ACC112 (cell line): ENCODE measurements around the gene CAMSAP1.

Source experiments
- H2AFZ ChIP-seq: fragments of 200-600 bp; sonication (generic); one replicate; pipeline ENCODE4 v1.6.0; 2017; ENCODE audit warnings: antibody characterized with exemption, low read length; ENCODE audit not compliant: unreplicated experiment
- H3K27ac ChIP-seq: fragments of 200-600 bp; sonication (generic); 2 replicates; pipeline ENCODE4 v1.5.1; 2014; ENCODE audit warnings: low read depth, mild to moderate bottlenecking, antibody characterized with exemption, low read length, moderate library complexity
- H3K27me3 ChIP-seq: fragments of 200-600 bp; sonication (generic); 2 replicates; pipeline ENCODE4 v1.6.1; 2014; ENCODE audit warnings: mild to moderate bottlenecking, antibody characterized with exemption, low read length, moderate library complexity, mixed read lengths; ENCODE audit not compliant: insufficient read depth
- H3K36me3 ChIP-seq: fragments of 200-600 bp; sonication (generic); 2 replicates; pipeline ENCODE4 v1.6.1; 2016; ENCODE audit warnings: mild to moderate bottlenecking, antibody characterized with exemption, low read length, moderate library complexity, mixed read lengths; ENCODE audit not compliant: insufficient read depth
- H3K4me1 ChIP-seq: fragments of 200-600 bp; sonication (generic); one replicate; pipeline ENCODE4 v1.6.1; 2016; ENCODE audit warnings: low read length, mixed read lengths; ENCODE audit not compliant: insufficient read depth, unreplicated experiment, control insufficient read depth
- H3K4me3 ChIP-seq: fragments of 200-600 bp; sonication (generic); 2 replicates; pipeline ENCODE4 v1.5.1; 2014; ENCODE audit warnings: mild to moderate bottlenecking, low read depth, low read length
- H3K79me2 ChIP-seq: fragments of 200-600 bp; sonication (generic); one replicate; pipeline ENCODE4 v1.6.0; 2016; ENCODE audit warnings: low read length; ENCODE audit not compliant: control insufficient read depth, unreplicated experiment, insufficient read depth

CAMSAP1 gene

GRCh38 chr9:135763716-135764446 lies 143.5 kb downstream of the CAMSAP1 start:
- H3K27me3 ChIP-seq: peaks cover 19% of the 10 kb centered on the region; the same call in 1 of the 2 replicates
- no peak overlapping the region for H3K4me3 ChIP-seq
- H3K36me3 ChIP-seq: no peaks in the 10 kb centered on the region
- no peaks in the 10 kb centered on the region for H3K4me1 ChIP-seq
- no peak overlapping the region for H3K27ac ChIP-seq
- H3K79me2 ChIP-seq: no peaks in the 10 kb centered on the region
- H2AFZ ChIP-seq: no peak overlapping the region

GRCh38 chr9:135762921-135763320 lies 144.4 kb downstream of the CAMSAP1 start:
- H3K4me3 ChIP-seq: no peak overlapping the region
- H3K4me1 ChIP-seq: no peaks in the 10 kb centered on the region
- no peak overlapping the region for H3K27ac ChIP-seq
- no peak overlapping the region for H2AFZ ChIP-seq
- no peaks in the 10 kb centered on the region for H3K79me2 ChIP-seq
- H3K36me3 ChIP-seq: no peaks in the 10 kb centered on the region
- H3K27me3 ChIP-seq: peaks cover 19% of the 10 kb centered on the region; the same call in 1 of the 2 replicates

DNA sequence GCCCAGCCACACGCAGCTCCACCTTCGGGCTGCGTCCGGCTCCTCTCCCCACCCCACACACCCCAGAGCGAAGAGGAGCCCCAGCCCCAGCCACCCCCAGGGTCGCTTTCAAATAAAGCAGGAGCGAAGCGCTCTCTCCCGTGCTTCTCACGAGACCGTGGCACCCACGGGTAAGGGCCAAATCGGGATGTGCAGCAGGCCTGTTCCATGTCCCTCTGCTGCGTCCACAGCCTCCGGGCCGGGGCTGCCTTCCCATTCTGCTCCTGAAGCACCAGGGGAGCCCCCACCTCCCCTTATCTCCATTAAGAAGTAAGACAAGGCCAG lies 145.5 kb downstream of the CAMSAP1 start:
- H3K4me3 ChIP-seq: no peak overlapping the region
- no peaks in the 10 kb centered on the region for H3K79me2 ChIP-seq
- peaks cover 19% of the 10 kb centered on the region; the same call in 1 of the 2 replicates for H3K27me3 ChIP-seq
- no peak overlapping the region for H2AFZ ChIP-seq
- no peaks in the 10 kb centered on the region for H3K4me1 ChIP-seq
- H3K27ac ChIP-seq: no peak overlapping the region
- no peaks in the 10 kb centered on the region for H3K36me3 ChIP-seq

DNA sequence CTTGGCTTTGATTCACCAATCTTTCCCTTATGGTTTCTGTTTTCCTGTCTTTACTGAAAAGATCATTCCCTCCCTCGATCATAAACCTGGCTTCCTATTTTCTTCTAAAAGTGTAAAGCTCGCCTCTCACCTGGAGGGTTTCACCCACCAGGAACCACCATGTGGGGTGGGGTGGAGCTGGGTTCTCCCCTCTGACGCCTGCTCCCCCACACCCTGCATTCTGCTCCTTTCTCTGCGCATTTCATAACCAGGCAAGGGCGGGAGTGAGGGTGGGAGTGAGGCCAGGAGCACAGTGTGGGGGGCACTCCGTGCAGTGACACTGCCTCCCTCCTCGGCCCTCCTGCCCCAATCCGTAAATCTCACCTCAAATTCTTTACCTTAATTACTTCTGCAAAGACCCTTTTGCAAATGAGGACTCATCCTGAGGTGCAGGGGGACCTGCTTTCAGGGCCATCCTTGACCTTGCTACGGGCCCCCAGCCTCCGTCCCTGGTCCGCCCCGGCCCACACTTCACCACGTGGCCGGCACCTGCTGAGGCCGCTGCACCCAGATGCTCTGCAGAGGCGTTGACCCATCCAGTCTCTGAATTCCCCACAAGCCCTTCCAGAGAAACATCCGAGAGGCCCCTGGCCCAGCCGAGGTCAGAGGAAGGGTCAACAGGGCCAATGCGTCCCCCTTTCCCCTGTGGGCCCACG lies 146.0 kb downstream of the CAMSAP1 start:
- Histone ChIP-seq H3K27me3 (peaks cover 19% of the 10 kb centered on the region; the same call in 1 of the 2 replicates), H3K79me2 (no peaks in the 10 kb centered on the region), H3K27ac (no peak overlapping the region)

DNA sequence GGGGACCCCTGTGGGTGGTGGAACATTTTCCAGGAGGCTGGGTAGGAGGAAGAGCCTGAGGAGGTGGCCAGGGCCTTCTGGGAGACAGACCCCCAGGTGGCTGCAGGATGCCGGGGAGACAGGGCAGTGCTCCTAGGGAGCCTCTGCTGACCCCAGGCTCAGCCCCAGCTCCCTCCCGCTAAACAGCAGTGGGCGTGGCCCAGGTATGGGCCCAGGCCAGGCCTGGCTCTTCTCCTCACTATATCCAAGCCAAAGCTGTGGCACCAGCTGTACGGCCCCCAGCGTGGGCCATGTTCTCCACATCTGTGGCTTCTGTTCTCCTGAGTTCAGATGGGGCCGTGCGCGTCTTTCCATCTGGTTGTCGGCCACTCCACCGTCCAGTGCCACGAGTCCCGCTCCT lies 146.9 kb downstream of the CAMSAP1 start:
- Histone ChIP-seq H3K27me3 (peaks cover 19% of the 10 kb centered on the region; the same call in 1 of the 2 replicates), H3K79me2 (no peaks in the 10 kb centered on the region), H3K36me3 (no peaks in the 10 kb centered on the region), H3K4me1 (no peaks in the 10 kb centered on the region), H3K4me3 (no peak overlapping the region), H2AFZ (no peak overlapping the region), H3K27ac (no peak overlapping the region)

More for the DNA sequence above, 146.0 kb downstream of the CAMSAP1 start:
- H3K36me3 ChIP-seq: no peaks in the 10 kb centered on the region
- H3K4me1 ChIP-seq: no peaks in the 10 kb centered on the region
- no peak overlapping the region for H2AFZ ChIP-seq
- H3K4me3 ChIP-seq: no peak overlapping the region

- no peaks in the 10 kb centered on the region for H3K79me2 ChIP-seq
- H3K4me1 ChIP-seq: no peaks in the 10 kb centered on the region
- no peaks in the 10 kb centered on the region for H3K36me3 ChIP-seq
- H3K27me3 ChIP-seq: peaks cover 19% of the 10 kb centered on the region; the same call in 1 of the 2 replicates
- H3K27ac ChIP-seq: no peak overlapping the region
- no peak overlapping the region for H3K4me3 ChIP-seq
- H2AFZ ChIP-seq: no peak overlapping the region
These were observed 147.6 kb downstream of the CAMSAP1 start for GRCh38 chr9:135759676-135760300.

DNA sequence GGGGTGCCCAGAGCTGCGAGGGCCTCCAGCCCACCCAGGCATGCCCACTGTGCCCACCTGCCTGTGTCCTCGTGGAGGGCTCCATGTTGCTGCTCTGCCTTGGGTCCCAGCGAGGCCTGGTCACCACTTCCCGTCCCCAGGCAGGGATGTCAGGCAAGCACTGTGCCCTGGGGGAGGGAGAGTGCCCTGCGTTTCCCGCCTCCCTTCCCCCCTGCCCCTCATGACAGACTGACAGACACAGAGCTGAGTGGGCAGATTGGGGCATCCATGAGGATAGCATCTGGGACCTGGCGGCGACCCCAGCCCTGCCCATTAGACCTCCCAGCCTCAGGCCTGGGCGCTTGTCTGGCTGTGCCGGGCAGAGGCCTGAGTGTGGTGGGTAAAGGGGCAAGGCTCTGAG lies 148.5 kb downstream of the CAMSAP1 start:
- peaks cover 19% of the 10 kb centered on the region; the same call in 1 of the 2 replicates for H3K27me3 ChIP-seq
- H3K27ac ChIP-seq: no peak overlapping the region
- H3K79me2 ChIP-seq: no peaks in the 10 kb centered on the region

More for the DNA sequence above, 148.5 kb downstream of the CAMSAP1 start:
- Histone ChIP-seq H2AFZ (no peak overlapping the region), H3K4me1 (no peaks in the 10 kb centered on the region), H3K4me3 (no peak overlapping the region), H3K36me3 (no peaks in the 10 kb centered on the region)
